ENCODE results near the gene BTRC. TPM values are rescaled to one million over a fixed set of nuclear protein-coding genes. Genes with fewer than 3 reads are reported as not detected.
"Not testable (repeated sequence)": the region's sequence is repeated elsewhere in the genome, so short reads cannot be mapped to it uniquely, and the experiment has no call there.

BTRC gene
- total and polyA plus RNA-seq, 4 donors = 3.1 to 16.4 (median 9.3) TPM

DNA sequence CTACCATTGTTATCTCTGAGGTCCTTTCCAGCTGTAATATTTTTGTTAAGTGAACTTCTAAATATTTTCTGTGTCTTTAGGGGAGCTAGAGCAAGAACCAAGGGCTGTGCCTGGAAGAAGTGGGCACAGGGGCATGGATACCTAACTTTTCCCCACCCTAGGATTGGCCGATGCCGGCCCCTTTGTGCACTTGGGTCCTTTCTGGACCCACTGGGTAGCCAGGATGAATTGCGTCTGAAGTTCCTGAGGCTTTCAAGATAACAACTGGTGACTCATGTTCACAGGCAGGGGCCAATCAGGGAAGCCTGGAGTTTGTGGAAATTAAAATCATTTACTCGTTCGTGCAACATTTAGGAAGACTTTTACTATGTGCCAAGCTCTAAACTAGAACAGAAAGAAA lies 234.9 kb downstream of the BTRC start:
- ATAC-seq (ENCODE audit: insufficient read depth, low FRiP score) (no peak), DNase-seq (no peak)
- TF ChIP-seq, protein P1, sequence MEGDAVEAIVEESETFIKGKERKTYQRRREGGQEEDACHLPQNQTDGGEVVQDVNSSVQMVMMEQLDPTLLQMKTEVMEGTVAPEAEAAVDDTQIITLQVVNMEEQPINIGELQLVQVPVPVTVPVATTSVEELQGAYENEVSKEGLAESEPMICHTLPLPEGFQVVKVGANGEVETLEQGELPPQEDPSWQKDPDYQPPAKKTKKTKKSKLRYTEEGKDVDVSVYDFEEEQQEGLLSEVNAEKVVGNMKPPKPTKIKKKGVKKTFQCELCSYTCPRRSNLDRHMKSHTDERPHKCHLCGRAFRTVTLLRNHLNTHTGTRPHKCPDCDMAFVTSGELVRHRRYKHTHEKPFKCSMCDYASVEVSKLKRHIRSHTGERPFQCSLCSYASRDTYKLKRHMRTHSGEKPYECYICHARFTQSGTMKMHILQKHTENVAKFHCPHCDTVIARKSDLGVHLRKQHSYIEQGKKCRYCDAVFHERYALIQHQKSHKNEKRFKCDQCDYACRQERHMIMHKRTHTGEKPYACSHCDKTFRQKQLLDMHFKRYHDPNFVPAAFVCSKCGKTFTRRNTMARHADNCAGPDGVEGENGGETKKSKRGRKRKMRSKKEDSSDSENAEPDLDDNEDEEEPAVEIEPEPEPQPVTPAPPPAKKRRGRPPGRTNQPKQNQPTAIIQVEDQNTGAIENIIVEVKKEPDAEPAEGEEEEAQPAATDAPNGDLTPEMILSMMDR (IDR thresholded peaks at IDR 0.05; ENCODE audit: control extremely low read depth, extremely low read depth) = no peak
- Histone ChIP-seq H3K9ac (ENCODE audit: insufficient read depth in 1 of 2, low read length in 2 of 2) (no peak overlapping the region), H3K36me3 (ENCODE audit: control insufficient read depth in 4 of 4, insufficient read depth in 4 of 4, low read length in 4 of 4) (peaks cover 0 to 10% (median 6%) of the 10 kb centered on the region in 4 donors), H3K4me3 (no peak overlapping the region), H3K27me3 (ENCODE audit: control insufficient read depth in 3 of 3, insufficient read depth in 3 of 3, low read length in 2 of 3) (no peaks in the 10 kb centered on the region), H3K27ac (ENCODE audit: low read depth in 1 of 2, low read length in 1 of 2) (no peak overlapping the region), H3K4me1 (ENCODE audit: control insufficient read depth in 5 of 5, insufficient read depth in 5 of 5, low read length in 5 of 5) (peaks cover 3 to 17% (median 8%) of the 10 kb centered on the region in 5 donors), H3K9me3 (ENCODE audit: control insufficient read depth in 4 of 4, insufficient read depth in 3 of 4, low read length in 3 of 4) (peaks cover 0 to 1% (median 0%) of the 10 kb centered on the region in 4 donors)
- 75 to 85% methylated on average over 5 of the region's 5 CpGs for WGBS, 2 donors

DNA sequence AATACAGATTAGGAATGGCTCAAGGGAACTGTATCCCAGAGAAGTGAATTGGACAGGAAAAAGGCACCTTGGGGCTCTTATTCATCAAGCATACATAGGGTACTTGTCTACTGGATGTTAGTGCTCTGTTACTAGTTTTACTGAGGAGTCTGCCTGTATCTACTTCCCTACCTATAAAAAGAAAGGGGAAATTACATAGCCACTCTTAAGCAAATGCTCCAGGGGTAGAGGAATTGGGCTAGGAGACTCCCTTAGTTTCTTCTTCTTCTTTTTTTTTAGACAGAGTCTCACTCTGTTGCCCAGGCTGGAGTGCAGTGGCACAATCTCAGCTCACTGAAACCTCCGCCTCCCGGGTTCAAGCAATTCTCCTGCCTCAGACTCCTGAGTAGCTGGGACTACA lies 239.4 kb downstream of the BTRC start:
- not testable (repeated sequence) for H3K9ac ChIP-seq (ENCODE audit: insufficient read depth in 1 of 2, low read length in 2 of 2); H3K27ac ChIP-seq (ENCODE audit: low read depth in 1 of 2, low read length in 1 of 2); H3K4me1 ChIP-seq (ENCODE audit: control insufficient read depth in 5 of 5, insufficient read depth in 5 of 5, low read length in 5 of 5); H3K9me3 ChIP-seq (ENCODE audit: control insufficient read depth in 4 of 4, insufficient read depth in 3 of 4, low read length in 3 of 4); H3K4me3 ChIP-seq; ATAC-seq (ENCODE audit: insufficient read depth, low FRiP score); DNase-seq; H3K36me3 ChIP-seq (ENCODE audit: control insufficient read depth in 4 of 4, insufficient read depth in 4 of 4, low read length in 4 of 4); H3K27me3 ChIP-seq (ENCODE audit: control insufficient read depth in 3 of 3, insufficient read depth in 3 of 3, low read length in 2 of 3)
- WGBS, 2 donors = 51 to 71% methylated on average over 2 of the region's 2 CpGs

DNA sequence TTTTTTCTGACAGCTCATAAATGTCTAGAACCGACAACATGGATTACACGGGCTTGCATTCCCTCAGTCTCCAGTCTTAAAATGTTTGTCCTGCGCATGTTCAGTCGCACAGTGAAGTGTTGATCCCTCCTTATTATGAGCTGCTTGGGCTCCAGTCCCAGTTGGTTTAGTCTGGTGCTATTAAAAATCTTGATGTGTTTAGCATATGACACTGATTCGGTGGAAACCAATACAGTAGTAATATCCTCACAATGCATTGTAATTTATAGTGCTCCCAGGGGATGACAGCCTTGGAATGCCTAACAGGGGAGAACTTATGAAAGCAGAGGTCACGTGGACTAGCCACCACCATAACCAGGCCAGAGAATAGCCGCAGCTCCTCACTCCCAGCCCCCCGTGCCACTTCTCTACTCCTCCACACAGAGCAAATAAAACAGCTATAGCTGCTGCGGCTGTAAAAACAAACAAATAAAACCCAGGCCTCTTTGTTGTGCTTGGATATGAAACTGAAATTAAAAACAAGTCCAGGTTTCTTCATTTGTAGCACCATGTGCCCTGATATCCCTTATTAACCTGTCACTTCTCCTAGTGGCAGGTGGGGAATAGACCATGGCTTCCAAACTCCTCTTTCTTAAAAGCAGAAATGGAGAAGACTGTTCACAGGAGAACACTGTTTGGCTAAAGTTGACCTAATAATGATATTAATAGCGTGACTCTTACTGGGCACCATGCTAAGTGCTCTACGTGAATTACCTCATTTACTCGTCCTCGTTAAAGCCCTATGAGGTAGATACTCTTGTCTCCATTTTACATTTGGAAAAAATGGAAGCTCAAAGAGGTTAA lies 241.8 kb downstream of the BTRC start:
- whole genome bisulfite sequencing, 2 donors = 88 to 91% methylated on average over 13 of the region's 13 CpGs
- peaks cover 0 to 1% (median 0%) of the 10 kb centered on the region in 4 donors for H3K9me3 ChIP-seq (ENCODE audit: control insufficient read depth in 4 of 4, insufficient read depth in 3 of 4, low read length in 3 of 4)
- DNase-seq (no peak), ATAC-seq (ENCODE audit: insufficient read depth, low FRiP score) (no peak)
- peaks cover 0 to 8% (median 0%) of the 10 kb centered on the region in 5 donors for H3K4me1 ChIP-seq (ENCODE audit: control insufficient read depth in 5 of 5, insufficient read depth in 5 of 5, low read length in 5 of 5)
- no peak overlapping the region for H3K9ac ChIP-seq (ENCODE audit: insufficient read depth in 1 of 2, low read length in 2 of 2)
- H3K4me3 ChIP-seq = no peak overlapping the region
- H3K27ac ChIP-seq (ENCODE audit: low read depth in 1 of 2, low read length in 1 of 2) = no peak overlapping the region
- H3K36me3 ChIP-seq (ENCODE audit: control insufficient read depth in 4 of 4, insufficient read depth in 4 of 4, low read length in 4 of 4) = no peaks in the 10 kb centered on the region
- TF ChIP-seq, protein P1 (IDR thresholded peaks at IDR 0.05; ENCODE audit: control extremely low read depth, extremely low read depth) = no peak
- no peaks in the 10 kb centered on the region for H3K27me3 ChIP-seq (ENCODE audit: control insufficient read depth in 3 of 3, insufficient read depth in 3 of 3, low read length in 2 of 3)

DNA sequence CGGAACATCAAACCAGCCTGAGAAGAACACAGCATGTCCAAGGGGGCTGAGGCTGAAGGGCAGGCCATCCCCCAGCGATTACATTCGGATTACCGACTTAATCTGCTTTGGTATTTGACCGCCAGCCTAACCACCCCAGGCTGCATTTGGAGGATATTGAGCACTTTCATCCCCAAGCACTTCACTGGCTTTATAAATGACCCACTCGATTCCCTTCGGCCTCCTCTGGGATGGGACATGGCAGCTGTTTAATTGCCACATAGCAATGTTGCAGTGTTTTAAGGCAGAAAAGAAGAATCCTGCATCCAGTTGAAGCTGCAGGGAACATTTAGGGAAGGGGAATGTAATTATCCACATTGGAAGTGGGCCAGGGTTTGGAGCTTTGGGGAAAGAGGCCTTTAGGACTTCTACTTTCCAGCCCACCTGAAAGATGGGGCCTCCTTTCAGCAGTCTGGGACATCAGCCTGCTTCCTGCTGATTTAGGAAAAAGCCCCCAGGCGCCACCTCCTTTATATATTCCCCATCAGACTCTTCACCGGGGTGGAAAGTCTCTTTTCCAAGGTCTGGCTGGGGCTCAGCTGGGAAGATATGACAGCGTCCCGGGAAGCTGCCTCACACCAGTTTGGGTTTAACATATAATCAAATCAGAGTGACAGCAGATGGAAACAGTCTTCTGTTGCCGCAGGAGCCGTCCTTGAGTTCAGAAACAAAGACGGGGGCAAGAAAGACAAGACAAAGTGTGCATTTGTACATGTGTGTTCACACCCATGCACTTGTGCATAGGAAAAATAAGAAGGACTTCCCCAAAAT lies 243.3 kb downstream of the BTRC start:
- Histone ChIP-seq H3K36me3 (ENCODE audit: control insufficient read depth in 4 of 4, insufficient read depth in 4 of 4, low read length in 4 of 4) (no peaks in the 10 kb centered on the region), H3K27me3 (ENCODE audit: control insufficient read depth in 3 of 3, insufficient read depth in 3 of 3, low read length in 2 of 3) (no peaks in the 10 kb centered on the region)
- peak in 1 of 3 donors; percentile 33 for DNase-seq

More for the DNA sequence above, 243.3 kb downstream of the BTRC start:
- 80 to 81% methylated on average over 14 of the region's 14 CpGs for WGBS, 2 donors
- H3K9ac ChIP-seq (ENCODE audit: insufficient read depth in 1 of 2, low read length in 2 of 2) = no peak overlapping the region
- peaks cover 0 to 8% (median 0%) of the 10 kb centered on the region in 5 donors for H3K4me1 ChIP-seq (ENCODE audit: control insufficient read depth in 5 of 5, insufficient read depth in 5 of 5, low read length in 5 of 5)
- no peak overlapping the region for H3K27ac ChIP-seq (ENCODE audit: low read depth in 1 of 2, low read length in 1 of 2)
- H3K9me3 ChIP-seq (ENCODE audit: control insufficient read depth in 4 of 4, insufficient read depth in 3 of 4, low read length in 3 of 4) = peaks cover 0 to 1% (median 0%) of the 10 kb centered on the region in 4 donors
- H3K4me3 ChIP-seq = no peak overlapping the region
- no peak for ATAC-seq (ENCODE audit: insufficient read depth, low FRiP score)
- TF ChIP-seq, protein P1 (IDR thresholded peaks at IDR 0.05; ENCODE audit: control extremely low read depth, extremely low read depth) = no peak

All from lung (tissue), 12 donors.